Peyer's patch (tissue), 4 donors: ENCODE results near the gene TENT4A. TPM values are rescaled to one million over a fixed set of nuclear protein-coding genes. Genes with fewer than 3 reads are reported as not detected.
A peak's percentile ranks its signal among the peaks of the same experiment; 100 is the strongest.

Source experiments
- DNase-seq, 3 donors: peaks; one replicate each; pipeline ENCODE4 v3.0.0-alpha.2; 2017 to 2019
- H3K27ac ChIP-seq, 4 donors: fragments of 200-600 bp; sonication (generic); one replicate each; pipeline ENCODE4 v1.5.1; 2016 to 2019
- H3K27me3 ChIP-seq, 2 donors: fragments of 200-600 bp; sonication (generic); one replicate each; pipeline ENCODE4 v1.5.1; 2019
- H3K36me3 ChIP-seq, 3 donors: fragments of 200-600 bp; sonication (generic); one replicate each; pipeline ENCODE4 v1.5.1; 2016 to 2019
- H3K4me1 ChIP-seq, 4 donors: fragments of 200-600 bp; sonication (generic); one replicate each; pipeline ENCODE4 v1.5.1; 2016 to 2019
- H3K4me3 ChIP-seq, 4 donors: fragments of 200-600 bp; sonication (generic); 1 replicate in 3 of 4; 2 replicates in 1 of 4; pipeline ENCODE4 v1.5.1; 2016 to 2019; ENCODE audit warnings: mild to moderate bottlenecking in 1 of 4
- H3K9me3 ChIP-seq, 4 donors: fragments of 200-600 bp; sonication (generic); one replicate each; pipeline ENCODE4 v1.5.1; 2016 to 2019; ENCODE audit warnings: mild to moderate bottlenecking in 1 of 4
- CTCF ChIP-seq, 6 experiments: fragments of 450-650 bp in 4 of 6; fragments of 200-600 bp in 2 of 6; sonication (generic) in 1 of 6; IDR thresholded peaks; one replicate each; pipeline ENCODE4 v1.5.1; 2017 to 2019; ENCODE audit warnings: antibody characterized with exemption in 6 of 6, mild to moderate bottlenecking in 3 of 6, moderate library complexity in 1 of 6
- POLR2A ChIP-seq, 2 donors: fragments of 450-650 bp; IDR thresholded peaks; one replicate each; pipeline ENCODE4 v1.5.1; 2017; ENCODE audit warnings: antibody characterized with exemption in 2 of 2, mild to moderate bottlenecking in 2 of 2, moderate library complexity in 2 of 2
- total RNA-seq, 4 donors: library from RNA; depleted of rRNA; stranded (reverse); fragments of >200 nt; gene quantifications; one replicate each; pipeline ENCODE4 v1.1.0, GENCODE V29; 2016

Gene TENT4A
- total RNA-seq, 4 donors from 2014 or later, result 28.0 to 71.8 (median 44.5) TPM

- H3K27me3 ChIP-seq, result no peaks in the 10 kb centered on the region
- H3K9me3 ChIP-seq, result no peaks in the 10 kb centered on the region
- TF ChIP-seq CTCF (IDR thresholded peaks at IDR 0.05) (no peak), POLR2A (IDR thresholded peaks at IDR 0.05) (no peak)
- no peak overlapping the region for H3K4me3 ChIP-seq
- H3K27ac ChIP-seq, result no peak overlapping the region
- no peaks in the 10 kb centered on the region for H3K36me3 ChIP-seq
- peaks cover 0 to 49% (median 23%) of the 10 kb centered on the region in 4 donors for H3K4me1 ChIP-seq
- no peak for DNase-seq
These were observed 7.3 kb downstream of the TENT4A start for GRCh38 chr5:6720561-6720921.

GRCh38 chr5:6721442-6721841 is 8.2 kb downstream of the TENT4A start:
- peak in 2 of 3 donors; percentile 33 to 46 for DNase-seq
- Histone ChIP-seq H3K27me3 (no peaks in the 10 kb centered on the region), H3K36me3 (no peaks in the 10 kb centered on the region), H3K27ac (peak overlapping the region; percentile 11 to 63 (median 48)), H3K4me1 (peaks cover 0 to 48% (median 17%) of the 10 kb centered on the region in 4 donors), H3K9me3 (no peaks in the 10 kb centered on the region), H3K4me3 (no peak overlapping the region)
- TF ChIP-seq POLR2A (IDR thresholded peaks at IDR 0.05) (no peak), CTCF (IDR thresholded peaks at IDR 0.05) (no peak)

GRCh38 chr5:6722015-6722414 is 8.8 kb downstream of the TENT4A start:
- no peak for TF ChIP-seq POLR2A (IDR thresholded peaks at IDR 0.05)
- no peak for TF ChIP-seq CTCF (IDR thresholded peaks at IDR 0.05)
- Histone ChIP-seq H3K27ac (peak overlapping the region; percentile 11 to 63 (median 48)), H3K4me3 (peak overlapping the region in 1 of 4 donors; percentile 26), H3K36me3 (no peaks in the 10 kb centered on the region), H3K9me3 (no peaks in the 10 kb centered on the region), H3K4me1 (peaks cover 0 to 45% (median 15%) of the 10 kb centered on the region in 4 donors), H3K27me3 (no peaks in the 10 kb centered on the region)
- DNase-seq, result peak in 1 of 3 donors; percentile 39

GRCh38 chr5:6723122-6723815 is 10.0 kb downstream of the TENT4A start:
- Histone ChIP-seq H3K36me3 (no peaks in the 10 kb centered on the region), H3K27ac (no peak overlapping the region), H3K4me3 (no peak overlapping the region), H3K4me1 (peaks cover 0 to 33% (median 15%) of the 10 kb centered on the region in 4 donors), H3K27me3 (no peaks in the 10 kb centered on the region), H3K9me3 (no peaks in the 10 kb centered on the region)
- TF ChIP-seq CTCF (IDR thresholded peaks at IDR 0.05), result no peak
- no peak for TF ChIP-seq POLR2A (IDR thresholded peaks at IDR 0.05)
- DNase-seq, result peak in 1 of 3 donors; percentile 15

- H3K4me3 ChIP-seq, result no peak overlapping the region
- peaks cover 0 to 30% (median 20%) of the 10 kb centered on the region in 4 donors for H3K4me1 ChIP-seq
- no peaks in the 10 kb centered on the region for H3K36me3 ChIP-seq
- no peaks in the 10 kb centered on the region for H3K9me3 ChIP-seq
- DNase-seq, result peak in 1 of 3 donors; percentile 7
- no peak overlapping the region for H3K27ac ChIP-seq
- no peak for TF ChIP-seq POLR2A (IDR thresholded peaks at IDR 0.05)
- TF ChIP-seq CTCF (IDR thresholded peaks at IDR 0.05), result no peak
- no peaks in the 10 kb centered on the region for H3K27me3 ChIP-seq
These were observed 10.6 kb downstream of the TENT4A start for GRCh38 chr5:6723816-6724300.
